ENCODE data around the gene JPH4. TPM values are rescaled to one million over a fixed set of nuclear protein-coding genes. Genes with fewer than 3 reads are reported as not detected.
"Not testable (repeated sequence)": the region's sequence is repeated elsewhere in the genome, so short reads cannot be mapped to it uniquely, and the experiment has no call there.

Gene JPH4
- total and polyA plus RNA-seq, 5 experiments from 2014 or later, result 0.07 to 0.29 TPM; not detected in 3

GRCh38 chr14:23584527-23585203 lies 6.1 kb upstream of the JPH4 start:
- DNase-seq, H3K36me3 Mint-ChIP-seq, H3K4me3 Mint-ChIP-seq, H3K27ac Mint-ChIP-seq, POLR2A ChIA-PET, ATAC-seq, H3K9me3 Mint-ChIP-seq: not testable (repeated sequence)
- Mint-ChIP-seq H3K27me3 (peaks cover 7 to 48% (median 27%) of the 10 kb centered on the region in 5 donors), H3K4me1 (peaks cover under 1 to 11% (median 10%) of the 10 kb centered on the region in 4 donors)

- H3K9me3 Mint-ChIP-seq, ATAC-seq, H3K36me3 Mint-ChIP-seq, H3K4me1 Mint-ChIP-seq, DNase-seq, POLR2A ChIA-PET, H3K4me3 Mint-ChIP-seq, H3K27ac Mint-ChIP-seq: not testable (repeated sequence)
- peaks cover 7 to 53% (median 31%) of the 10 kb centered on the region in 5 donors for H3K27me3 Mint-ChIP-seq
These were observed 5.4 kb upstream of the JPH4 start for GRCh38 chr14:23583761-23584526.

GRCh38 chr14:23582906-23583760 lies 4.5 kb upstream of the JPH4 start:
- no peak for ATAC-seq
- POLR2A ChIA-PET, result no interaction called here
- no peak overlapping the region for H3K4me3 Mint-ChIP-seq
- H3K4me1 Mint-ChIP-seq, result peaks cover 3 to 11% (median 6%) of the 10 kb centered on the region in 4 donors
- no peak for DNase-seq
- H3K27ac Mint-ChIP-seq, result peak overlapping the region in 1 of 10 donors; percentile 3
- H3K36me3 Mint-ChIP-seq, result peaks cover 0 to 5% (median 0%) of the 10 kb centered on the region in 3 donors
- no peaks in the 10 kb centered on the region for H3K9me3 Mint-ChIP-seq
- peaks cover 8 to 54% (median 34%) of the 10 kb centered on the region in 5 donors for H3K27me3 Mint-ChIP-seq

GRCh38 chr14:23580948-23581281 lies 2.3 kb upstream of the JPH4 start:
- Mint-ChIP-seq H3K4me3 (no peak overlapping the region), H3K9me3 (no peaks in the 10 kb centered on the region), H3K27me3 (peaks cover 14 to 65% (median 38%) of the 10 kb centered on the region in 5 donors), H3K36me3 (peaks cover 0 to 3% (median 0%) of the 10 kb centered on the region in 3 donors), H3K4me1 (peaks cover 13 to 32% (median 16%) of the 10 kb centered on the region in 4 donors), H3K27ac (peak overlapping the region in 1 of 10 donors; percentile 34)
- ATAC-seq, result no peak
- POLR2A ChIA-PET, result interaction anchor here (1.5 kb wide), 1 partner anchor 14 kb away, joined by 4 read pairs; the partner anchor contains the start of gene AP1G2
- no peak for DNase-seq

GRCh38 chr14:23580152-23580926 lies 1.7 kb upstream of the JPH4 start:
- H3K4me3 Mint-ChIP-seq, result no peak overlapping the region
- H3K27me3 Mint-ChIP-seq, result peaks cover 14 to 71% (median 36%) of the 10 kb centered on the region in 5 donors
- DNase-seq, result no peak
- no peaks in the 10 kb centered on the region for H3K36me3 Mint-ChIP-seq
- peaks cover 13 to 32% (median 16%) of the 10 kb centered on the region in 4 donors for H3K4me1 Mint-ChIP-seq
- POLR2A ChIA-PET, result interaction anchor here (1.5 kb wide), 1 partner anchor 13 kb away, joined by 4 read pairs; the partner anchor contains the start of gene AP1G2
- no peak overlapping the region for H3K27ac Mint-ChIP-seq
- H3K9me3 Mint-ChIP-seq, result no peaks in the 10 kb centered on the region
- ATAC-seq, result no peak

- H3K4me1 Mint-ChIP-seq, result peaks cover 13 to 32% (median 18%) of the 10 kb centered on the region in 4 donors
- no peak for DNase-seq
- no peak overlapping the region for H3K27ac Mint-ChIP-seq
- no peaks in the 10 kb centered on the region for H3K36me3 Mint-ChIP-seq
- ATAC-seq, result no peak
- no peaks in the 10 kb centered on the region for H3K9me3 Mint-ChIP-seq
- peaks cover 19 to 77% (median 41%) of the 10 kb centered on the region in 5 donors for H3K27me3 Mint-ChIP-seq
- POLR2A ChIA-PET, result no interaction called here
- H3K4me3 Mint-ChIP-seq, result no peak overlapping the region
These were observed 1.1 kb upstream of the JPH4 start for GRCh38 chr14:23579739-23580138.

- H3K4me1 Mint-ChIP-seq, result peaks cover 13 to 32% (median 18%) of the 10 kb centered on the region in 4 donors
- H3K27me3 Mint-ChIP-seq, result peaks cover 20 to 80% (median 44%) of the 10 kb centered on the region in 5 donors
- H3K36me3 Mint-ChIP-seq, result no peaks in the 10 kb centered on the region
- H3K9me3 Mint-ChIP-seq, result no peaks in the 10 kb centered on the region
- H3K4me3 Mint-ChIP-seq, result peak overlapping the region in 1 of 10 donors; percentile 79
- ATAC-seq, result no peak
- POLR2A ChIA-PET, result interaction anchor here (0.6 kb wide), 1 partner anchor 287 kb away, joined by 5 read pairs; no protein-coding TSS in a partner anchor
- H3K27ac Mint-ChIP-seq, result peak overlapping the region in 1 of 10 donors; percentile 80
- DNase-seq, result no peak
These were observed 681 bp upstream of the JPH4 start for GRCh38 chr14:23579311-23579630.

GRCh38 chr14:23577710-23578392 lies 739 bp downstream of the JPH4 start:
- Mint-ChIP-seq H3K4me3 (peak overlapping the region in 4 of 10 donors; percentile 10 to 79 (median 32)), H3K4me1 (peaks cover 13 to 32% (median 18%) of the 10 kb centered on the region in 4 donors), H3K36me3 (no peaks in the 10 kb centered on the region), H3K27ac (no peak overlapping the region), H3K27me3 (peaks cover 22 to 89% (median 49%) of the 10 kb centered on the region in 5 donors), H3K9me3 (no peaks in the 10 kb centered on the region)
- DNase-seq (no peak), ATAC-seq (peak in 1 of 2 donors; percentile 25)
- POLR2A ChIA-PET, result interaction anchor here (0.6 to 1.2 kb wide), 2 partner anchors 19 to 75 kb away, joined by 3 to 8 read pairs; no protein-coding TSS in a partner anchor

- DNase-seq, result peak in 1 of 10 donors; percentile 18
- Mint-ChIP-seq H3K9me3 (no peaks in the 10 kb centered on the region), H3K36me3 (no peaks in the 10 kb centered on the region), H3K27me3 (peaks cover 24 to 89% (median 52%) of the 10 kb centered on the region in 5 donors), H3K4me1 (peaks cover 13 to 32% (median 20%) of the 10 kb centered on the region in 4 donors), H3K4me3 (peak overlapping the region; percentile 33 to 89 (median 61)), H3K27ac (peak overlapping the region in 2 of 10 donors; percentile 29 to 46)
- ATAC-seq, result peak; percentile 46 to 60
- POLR2A ChIA-PET, result interaction anchor here (0.6 to 1.2 kb wide), 2 partner anchors 18 to 74 kb away, joined by 3 to 8 read pairs; no protein-coding TSS in a partner anchor
These were observed 1.4 kb downstream of the JPH4 start for GRCh38 chr14:23577004-23577681.

- ATAC-seq (no peak), DNase-seq (no peak)
- POLR2A ChIA-PET, result interaction anchor here (0.6 kb wide), 1 partner anchor 322 kb away, joined by 3 read pairs; no protein-coding TSS in a partner anchor
- no peaks in the 10 kb centered on the region for H3K36me3 Mint-ChIP-seq
- H3K4me3 Mint-ChIP-seq, result no peak overlapping the region
- H3K4me1 Mint-ChIP-seq, result peaks cover 15 to 36% (median 22%) of the 10 kb centered on the region in 4 donors
- H3K27me3 Mint-ChIP-seq, result peaks cover 21 to 69% (median 39%) of the 10 kb centered on the region in 5 donors
- H3K27ac Mint-ChIP-seq, result no peak overlapping the region
- no peaks in the 10 kb centered on the region for H3K9me3 Mint-ChIP-seq
These were observed 5.1 kb downstream of the JPH4 start for GRCh38 chr14:23573384-23574015.

Measured in naive thymus-derived CD8-positive, alpha-beta T cell (primary cell).